Upper lobe of left lung (tissue), 6 donors: ENCODE results near the gene LYRM2. TPM values are rescaled to one million over a fixed set of nuclear protein-coding genes. Genes with fewer than 3 reads are reported as not detected.

Experiments
- ATAC-seq, 2 donors: fragments of 200-7000 bp; cut with Tn5 transposase; one replicate each; pipeline ENCODE4 v1.9.1; 2022; ENCODE audit warnings: mild to moderate bottlenecking in 2 of 2, moderate library complexity in 2 of 2; ENCODE audit not compliant: low FRiP score in 2 of 2
- DNase-seq, 2 donors: peaks; one replicate each; pipeline ENCODE4 v3.0.0-alpha.2; 2019 to 2020
- H3K27ac ChIP-seq, 4 donors: fragments of 200-600 bp; sonication (generic); one replicate each; pipeline ENCODE4 v1.5.1; 2016 to 2019
- H3K27me3 ChIP-seq, 4 donors: fragments of 200-600 bp; sonication (generic); one replicate each; pipeline ENCODE4 v1.5.1; 2017 to 2019
- H3K36me3 ChIP-seq, 4 donors: fragments of 200-600 bp; sonication (generic); one replicate each; pipeline ENCODE4 v1.5.1; 2016 to 2019
- H3K4me1 ChIP-seq, 4 donors: fragments of 200-600 bp; sonication (generic); one replicate each; pipeline ENCODE4 v1.5.1; 2018 to 2019
- H3K4me3 ChIP-seq, 4 donors: fragments of 200-600 bp; sonication (generic); one replicate each; pipeline ENCODE4 v1.5.1; 2017 to 2019; ENCODE audit warnings: mild to moderate bottlenecking in 2 of 4, moderate library complexity in 1 of 4
- H3K9me3 ChIP-seq, 4 donors: fragments of 200-600 bp; sonication (generic); one replicate each; pipeline ENCODE4 v1.5.1; 2018 to 2019
- CTCF ChIP-seq, 6 experiments: fragments of 450-650 bp in 4 of 6; fragments of 200-600 bp in 2 of 6; sonication (generic) in 2 of 6; IDR thresholded peaks; one replicate each; pipeline ENCODE4 v1.5.1; 2016 to 2019; ENCODE audit warnings: antibody characterized with exemption in 6 of 6
- EP300 ChIP-seq, 4 donors: sonication (generic); formaldehyde crosslinking; IDR thresholded peaks; one replicate each; pipeline ENCODE4 v1.5.1; 2017; ENCODE audit warnings: antibody characterized with exemption in 4 of 4, control low read depth in 2 of 4
- POLR2A ChIP-seq, 4 donors: fragments of 450-650 bp; IDR thresholded peaks; one replicate each; pipeline ENCODE4 v1.5.1; 2016 to 2017; ENCODE audit warnings: antibody characterized with exemption in 4 of 4, mild to moderate bottlenecking in 2 of 4
- POLR2AphosphoS5 ChIP-seq, 2 donors: sonication (generic); formaldehyde crosslinking; IDR thresholded peaks; one replicate each; pipeline ENCODE4 v1.5.1; 2017; ENCODE audit warnings: antibody characterized with exemption in 2 of 2
- WGBS, 2 donors: methylation state at CpG; one replicate each; pipeline ENCODE4 v1.1.5; 2017 to 2018; 5-methylcytosine and 5-hydroxymethylcytosine counted together
- total RNA-seq, 6 donors: library from RNA; depleted of rRNA in 4 of 6; stranded (reverse); fragments of >200 nt in 4 of 6; gene quantifications; one replicate each; pipeline versions ENCODE4 v1.1.0 to v1.2.1, GENCODE V29; 2016 to 2021
- donor health status: DM: no; HTN: no; CAD: no; lungs with moderate emphysema.
- donor health status: DM: no; HTN: yes; CAD: no; lungs with severe emphysema.

LYRM2 gene
- total RNA-seq, 6 donors from 2014 or later, result 7.3 to 32.4 (median 22.2) TPM

- Histone ChIP-seq H3K36me3 (peaks cover 0 to 29% (median 16%) of the 10 kb centered on the region in 4 donors), H3K4me3 (no peak overlapping the region), H3K27me3 (no peaks in the 10 kb centered on the region), H3K27ac (no peak overlapping the region), H3K4me1 (no peaks in the 10 kb centered on the region), H3K9me3 (no peaks in the 10 kb centered on the region)
- DNase-seq (peak in 1 of 2 donors; percentile 47), ATAC-seq (no peak)
- WGBS, 2 donors, result 83 to 93% methylated on average over 7 to 9 of the region's 9 CpGs
- no peak for TF ChIP-seq POLR2AphosphoS5 (IDR thresholded peaks at IDR 0.05)
- TF ChIP-seq POLR2A (IDR thresholded peaks at IDR 0.05), result no peak
- no peak for TF ChIP-seq EP300 (IDR thresholded peaks at IDR 0.05)
- TF ChIP-seq CTCF (IDR thresholded peaks at IDR 0.05), result no peak
Measured at GRCh38 chr6:89630488-89630887, 8.1 kb downstream of the LYRM2 start.

- TF ChIP-seq CTCF (IDR thresholded peaks at IDR 0.05), result no peak
- TF ChIP-seq POLR2AphosphoS5 (IDR thresholded peaks at IDR 0.05), result no peak
- no peak for TF ChIP-seq EP300 (IDR thresholded peaks at IDR 0.05)
- no peak for TF ChIP-seq POLR2A (IDR thresholded peaks at IDR 0.05)
- H3K27me3 ChIP-seq, result no peaks in the 10 kb centered on the region
- ATAC-seq (no peak), DNase-seq (no peak)
- no peak overlapping the region for H3K27ac ChIP-seq
- H3K4me1 ChIP-seq, result no peaks in the 10 kb centered on the region
- H3K4me3 ChIP-seq, result no peak overlapping the region
- H3K9me3 ChIP-seq, result no peaks in the 10 kb centered on the region
- H3K36me3 ChIP-seq, result peaks cover 0 to 26% (median 4%) of the 10 kb centered on the region in 4 donors
- 89 to 94% methylated on average over 8 of the region's 8 CpGs for WGBS, 2 donors
Measured at GRCh38 chr6:89623749-89624148, 14.8 kb downstream of the LYRM2 start.

DNA sequence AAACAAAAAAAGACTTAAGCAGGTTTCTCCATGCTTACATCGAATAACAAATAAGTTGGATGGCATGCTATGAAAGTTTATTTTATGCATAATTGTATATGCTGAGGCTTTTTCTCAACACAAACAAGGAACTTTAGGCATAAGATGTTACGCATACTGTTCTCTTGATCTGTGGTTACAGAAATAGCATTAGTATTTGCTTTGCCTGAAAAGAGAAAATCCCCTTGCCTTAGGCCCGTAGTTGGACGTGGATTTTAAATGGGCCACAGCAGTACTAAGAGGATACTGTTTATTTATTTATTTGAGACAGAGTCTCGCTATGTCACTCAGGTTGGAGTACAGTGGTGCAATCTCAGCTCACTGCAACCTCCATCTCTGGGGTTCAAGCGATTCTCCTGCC lies 19.0 kb downstream of the LYRM2 start:
- ATAC-seq (no peak), DNase-seq (no peak)
- Histone ChIP-seq H3K4me3 (no peak overlapping the region), H3K27ac (no peak overlapping the region), H3K9me3 (no peaks in the 10 kb centered on the region), H3K4me1 (no peaks in the 10 kb centered on the region), H3K36me3 (peaks cover 0 to 15% (median 5%) of the 10 kb centered on the region in 4 donors), H3K27me3 (no peaks in the 10 kb centered on the region)
- TF ChIP-seq EP300 (IDR thresholded peaks at IDR 0.05) (no peak), POLR2AphosphoS5 (IDR thresholded peaks at IDR 0.05) (no peak), POLR2A (IDR thresholded peaks at IDR 0.05) (no peak), CTCF (IDR thresholded peaks at IDR 0.05) (no peak)
- WGBS, 2 donors, result 93 to 95% methylated on average over 6 of the region's 6 CpGs

DNA sequence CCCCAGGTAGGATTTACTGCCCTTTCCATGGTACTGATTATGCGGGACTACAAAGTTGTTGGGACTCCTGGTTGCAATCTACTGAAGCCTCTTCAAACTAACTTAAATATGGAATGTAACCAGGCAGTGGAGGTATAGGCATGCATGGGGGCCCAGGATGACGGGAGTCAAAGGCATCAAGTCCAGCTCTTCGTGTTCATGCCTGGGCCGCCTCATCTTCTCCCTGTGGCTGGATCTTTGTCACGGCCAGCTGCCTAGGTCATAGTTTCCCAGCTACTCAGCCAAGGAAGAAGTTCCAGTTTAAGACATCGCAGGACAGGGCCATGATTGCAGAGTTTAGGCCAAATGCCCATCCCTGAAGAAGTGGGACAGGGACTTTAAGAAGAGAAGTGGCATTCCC lies 20.5 kb downstream of the LYRM2 start:
- no peak for TF ChIP-seq CTCF (IDR thresholded peaks at IDR 0.05)
- Histone ChIP-seq H3K4me3 (no peak overlapping the region), H3K27me3 (no peaks in the 10 kb centered on the region), H3K36me3 (peaks cover 0 to 9% (median 2%) of the 10 kb centered on the region in 4 donors), H3K9me3 (no peaks in the 10 kb centered on the region), H3K4me1 (no peaks in the 10 kb centered on the region), H3K27ac (no peak overlapping the region)
- WGBS, 2 donors, result 97 to 98% methylated on average over 6 of the region's 6 CpGs
- ATAC-seq (no peak), DNase-seq (no peak)

DNA sequence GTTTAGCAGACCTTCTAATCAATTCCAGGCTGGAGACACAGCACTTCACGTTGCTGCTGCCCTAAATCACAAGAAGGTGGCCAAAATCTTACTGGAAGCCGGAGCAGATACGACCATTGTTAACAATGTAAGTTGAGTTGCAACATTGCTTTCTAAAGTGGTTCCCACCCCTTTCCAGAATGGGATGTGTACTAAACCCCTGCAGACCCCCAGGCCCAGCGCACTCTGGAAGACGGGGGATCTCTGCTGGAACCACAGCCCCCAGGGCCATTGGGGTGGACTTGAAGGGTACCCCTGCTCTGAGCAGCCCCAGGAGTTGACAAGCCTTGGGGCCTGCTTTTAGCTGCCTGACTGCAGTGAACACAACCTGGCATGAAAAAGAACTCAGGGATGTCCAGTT lies 22.0 kb downstream of the LYRM2 start:
- no peak for TF ChIP-seq POLR2A (IDR thresholded peaks at IDR 0.05)
- TF ChIP-seq EP300 (IDR thresholded peaks at IDR 0.05), result no peak
- no peak for TF ChIP-seq POLR2AphosphoS5 (IDR thresholded peaks at IDR 0.05)
- no peak for TF ChIP-seq CTCF (IDR thresholded peaks at IDR 0.05)
- no peaks in the 10 kb centered on the region for H3K9me3 ChIP-seq
- no peaks in the 10 kb centered on the region for H3K4me1 ChIP-seq
- WGBS, 2 donors, result 91 to 94% methylated on average over 5 of the region's 5 CpGs
- ATAC-seq (no peak), DNase-seq (no peak)
- no peak overlapping the region for H3K4me3 ChIP-seq
- H3K27me3 ChIP-seq, result no peaks in the 10 kb centered on the region
- H3K36me3 ChIP-seq, result peaks cover 0 to 9% (median 0%) of the 10 kb centered on the region in 4 donors
- H3K27ac ChIP-seq, result no peak overlapping the region
